Effector CD8-positive, alpha-beta T cell (primary cell): Measurements from ENCODE around the gene ACTL10.

Source experiments
- DNase-seq: peaks from one replicate; lab custom pipeline; 2025; lab: John Stamatoyannopoulos, UW

Gene ACTL10

GRCh38 chr20:33649201-33649681, 17.5 kb upstream of the ACTL10 start:
- no peak for DNase-seq

- no peak for DNase-seq
These were observed 16.5 kb upstream of the ACTL10 start for GRCh38 chr20:33650111-33650752.

GRCh38 chr20:33650753-33651561, 15.8 kb upstream of the ACTL10 start:
- DNase-seq, result no peak

GRCh38 chr20:33651562-33652048, 15.1 kb upstream of the ACTL10 start:
- DNase-seq, result no peak

GRCh38 chr20:33653218-33653899, 13.4 kb upstream of the ACTL10 start:
- DNase-seq, result no peak

GRCh38 chr20:33653900-33654596, 12.7 kb upstream of the ACTL10 start:
- no peak for DNase-seq

GRCh38 chr20:33654680-33655161, 12.0 kb upstream of the ACTL10 start:
- no peak for DNase-seq

GRCh38 chr20:33655164-33655563, 11.6 kb upstream of the ACTL10 start:
- DNase-seq, result no peak

- no peak for DNase-seq
These were observed 10.5 kb upstream of the ACTL10 start for GRCh38 chr20:33656010-33656782.

GRCh38 chr20:33656783-33657703, 9.7 kb upstream of the ACTL10 start:
- DNase-seq, result no peak

GRCh38 chr20:33657704-33658095, 9.0 kb upstream of the ACTL10 start:
- DNase-seq, result no peak

- no peak for DNase-seq
These were observed 8.2 kb upstream of the ACTL10 start for GRCh38 chr20:33658510-33658909.

GRCh38 chr20:33658929-33659328, 7.8 kb upstream of the ACTL10 start:
- DNase-seq, result no peak

GRCh38 chr20:33659341-33660034, 7.3 kb upstream of the ACTL10 start:
- no peak for DNase-seq

- DNase-seq, result no peak
These were observed 6.6 kb upstream of the ACTL10 start for GRCh38 chr20:33660035-33660684.

GRCh38 chr20:33660685-33661058, 6.1 kb upstream of the ACTL10 start:
- DNase-seq, result no peak

- no peak for DNase-seq
These were observed 4.6 kb upstream of the ACTL10 start, which contains the start of gene C20orf144 for GRCh38 chr20:33662172-33662571. Gene C20orf144, plus strand, starts transcription at chr20:33662327. Its CDS starts 19 bp downstream, at chr20:33662346.
